Measurements from ENCODE around the gene MAST1. TPM values are rescaled to one million over a fixed set of nuclear protein-coding genes. Genes with fewer than 3 reads are reported as not detected.

Gene MAST1
- total RNA-seq, 1 experiment from 2014 or later: 28.9 TPM

GRCh38 chr19:12834976-12835757 lies 3.1 kb upstream of the MAST1 start (continued):
- TF ChIP-seq ATF3 (IDR thresholded peaks at IDR 0.05) (no peak), ZNF274 (IDR thresholded peaks at IDR 0.05; ENCODE audit: low read depth, low read length) (no peak), SRF (IDR thresholded peaks at IDR 0.05; ENCODE audit: low read depth) (no peak), EZH2phosphoT487 (IDR thresholded peaks at IDR 0.05; ENCODE audit: borderline replicate concordance) (no peak)

- no TSS peak for BruUV-seq (replicated peaks)
- no peak for ATAC-seq
- intact Hi-C loops (cut with micrococcal nuclease): loop anchor here (5.0 kb wide), 2 partner anchors 34 to 119 kb away; partner anchors contain the start of genes PRDX2 and THSD8
- CTCF ChIA-PET: interaction anchor here (0.8 to 2.6 kb wide), 8 partner anchors 10 to 141 kb away, joined by 3 to 12 read pairs (median 4); partner anchors contain the start of gene GET3
- H3K9ac ChIP-seq (ENCODE audit: low read length): peak overlapping the region; percentile 73; the same call in 1 of the 2 replicates
- peaks cover 21% of the 10 kb centered on the region; the same call in 1 of the 2 replicates for H3K79me2 ChIP-seq (ENCODE audit: insufficient read depth, low read length)
- TF ChIP-seq SIN3A (IDR thresholded peaks at IDR 0.05; ENCODE audit: low read depth): peak; percentile 24; the same call in 1 of the 2 replicates
- no peak for TF ChIP-seq RAD21 (IDR thresholded peaks at IDR 0.05; ENCODE audit: low read depth)
- no peak for TF ChIP-seq ZNF274 (IDR thresholded peaks at IDR 0.05; ENCODE audit: low read depth, low read length)
- RAD21 ChIA-PET (ENCODE audit: low non-redundant PET in 1 of 2, low total read pairs in 2 of 2, uncharacterized antibody in 2 of 2, unreplicated experiment in 2 of 2): no interaction called here
- POLR2A ChIA-PET: interaction anchor here (3.0 kb wide), 1 partner anchor 44 kb away, joined by 14 read pairs; the partner anchor contains the start of gene JUNB
- no peaks in the 10 kb centered on the region for H3K27me3 ChIP-seq (ENCODE audit: insufficient read depth, low read length)
- no peaks in the 10 kb centered on the region for H3K36me3 ChIP-seq (ENCODE audit: control insufficient read depth in 1 of 2, insufficient read depth in 2 of 2, low read length in 2 of 2)
- H2AFZ ChIP-seq (ENCODE audit: low read depth, low read length, poor library complexity, severe bottlenecking): no peak overlapping the region
- H3K4me3 ChIP-seq (replicated peaks in 1 of 2; ENCODE audit: low read depth in 1 of 2, low read length in 2 of 2): peak overlapping the region; percentile 65 to 69
- H3K9me3 ChIP-seq (ENCODE audit: control insufficient read depth in 1 of 2, insufficient read depth in 1 of 2, low read depth in 1 of 2, low read length in 2 of 2): no peaks in the 10 kb centered on the region
- H4K20me1 ChIP-seq (ENCODE audit: insufficient read depth): no peaks in the 10 kb centered on the region
- DNase-seq (ENCODE audit: low read depth, low spot score): no peak
- H3K4me1 ChIP-seq (ENCODE audit: control insufficient read depth in 1 of 2, insufficient read depth in 2 of 2, low read length in 2 of 2): peaks cover 46 to 78% of the 10 kb centered on the region in 2 experiments
- H3K27ac ChIP-seq (ENCODE audit: low read depth, low read length): peak overlapping the region; percentile 89
- H3K4me2 ChIP-seq (ENCODE audit: low read length): peak overlapping the region; percentile 93
- H3K9me2 ChIP-seq (ENCODE audit: insufficient read depth): no peaks in the 10 kb centered on the region
Observed at GRCh38 chr19:12836529-12836863, 1.8 kb upstream of the MAST1 start.
